Fibroblast of lung (primary cell): ENCODE measurements around the gene UBE2D2.

Experiments used
- EZH2 ChIP-seq: IDR thresholded peaks from 2 replicates; pipeline ENCODE4 v1.5.1; 2012; ENCODE audit warnings: low read length, control low read depth, mild to moderate bottlenecking; ENCODE audit errors: missing control alignments
- TF ChIP-seq, protein P1 (sequence below), 2 donors: IDR thresholded peaks in 1 of 2; conservative IDR thresholded peaks in 1 of 2; 1 replicate in 1 of 2; 2 replicates in 1 of 2; pipeline ENCODE4 v1.5.1; 2011 to 2012; ENCODE audit warnings: low read length in 2 of 2, control low read depth in 1 of 2, inconsistent platforms in 1 of 2, low read depth in 1 of 2, mild to moderate bottlenecking in 1 of 2

DNA sequence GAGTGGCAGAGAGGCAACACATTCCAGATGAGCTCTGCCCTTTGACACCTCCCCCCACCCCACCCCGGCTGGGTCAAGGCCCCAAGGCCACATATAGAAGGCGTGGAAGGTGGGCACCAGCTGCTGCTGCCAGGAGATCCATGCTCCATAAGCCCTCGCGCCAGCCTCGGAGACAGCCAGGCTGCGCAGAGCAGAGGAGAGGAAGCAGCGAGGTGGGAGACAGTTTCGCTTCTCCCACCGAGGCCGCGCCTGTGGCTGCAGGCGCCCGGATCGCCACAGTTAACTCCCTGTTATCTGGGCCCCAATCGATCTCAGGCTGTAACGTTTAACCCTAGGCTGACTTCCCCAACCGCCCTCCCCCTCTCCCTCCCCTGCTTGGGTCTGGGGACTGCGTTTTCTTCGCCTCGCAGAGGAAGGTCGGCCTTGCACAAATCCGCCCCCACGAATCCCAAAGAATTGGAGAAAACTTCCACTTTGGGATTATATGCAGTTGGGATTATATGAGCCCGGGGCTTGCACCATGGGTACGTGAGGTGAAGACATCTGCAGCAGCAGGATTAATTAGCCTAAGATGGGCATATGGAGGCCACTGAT lies 85.9 kb downstream of the UBE2D2 start:
- TF ChIP-seq, protein P1, sequence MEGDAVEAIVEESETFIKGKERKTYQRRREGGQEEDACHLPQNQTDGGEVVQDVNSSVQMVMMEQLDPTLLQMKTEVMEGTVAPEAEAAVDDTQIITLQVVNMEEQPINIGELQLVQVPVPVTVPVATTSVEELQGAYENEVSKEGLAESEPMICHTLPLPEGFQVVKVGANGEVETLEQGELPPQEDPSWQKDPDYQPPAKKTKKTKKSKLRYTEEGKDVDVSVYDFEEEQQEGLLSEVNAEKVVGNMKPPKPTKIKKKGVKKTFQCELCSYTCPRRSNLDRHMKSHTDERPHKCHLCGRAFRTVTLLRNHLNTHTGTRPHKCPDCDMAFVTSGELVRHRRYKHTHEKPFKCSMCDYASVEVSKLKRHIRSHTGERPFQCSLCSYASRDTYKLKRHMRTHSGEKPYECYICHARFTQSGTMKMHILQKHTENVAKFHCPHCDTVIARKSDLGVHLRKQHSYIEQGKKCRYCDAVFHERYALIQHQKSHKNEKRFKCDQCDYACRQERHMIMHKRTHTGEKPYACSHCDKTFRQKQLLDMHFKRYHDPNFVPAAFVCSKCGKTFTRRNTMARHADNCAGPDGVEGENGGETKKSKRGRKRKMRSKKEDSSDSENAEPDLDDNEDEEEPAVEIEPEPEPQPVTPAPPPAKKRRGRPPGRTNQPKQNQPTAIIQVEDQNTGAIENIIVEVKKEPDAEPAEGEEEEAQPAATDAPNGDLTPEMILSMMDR (conservative IDR thresholded peaks at IDR 0.05 in 1 of 2, IDR thresholded peaks at IDR 0.05 in 1 of 2; ENCODE audit: low read depth in 1 of 2, low read length in 2 of 2), result no peak
- no peak for TF ChIP-seq EZH2
